A673 (cell line): Measurements from ENCODE around the gene NMNAT3. TPM values are rescaled to one million over a fixed set of nuclear protein-coding genes. Genes with fewer than 3 reads are reported as not detected.

Experiments
- BruUV-seq: library from RNA; stranded (reverse); fragments of 400-500 nt; replicated peaks from 2 replicates; lab custom pipeline; 2021; lab: Mats Ljungman, UMichigan
- CTCF ChIA-PET: fragments of 300-600 bp; sonication (Branson Sonifier 250); formaldehyde crosslinking; loops from one replicate; lab custom pipeline; 2022; ENCODE audit warnings: antibody characterized with exemption; lab: Charles Lee
- POLR2A ChIA-PET: fragments of 300-600 bp; sonication (Branson Sonifier 250); formaldehyde crosslinking; loops from one replicate; lab custom pipeline; 2022; ENCODE audit warnings: antibody characterized with exemption; ENCODE audit not compliant: low non-redundant PET; lab: Charles Lee
- DNase-seq: peaks from one replicate; pipeline ENCODE4 v3.0.0-alpha.2; 2015; ENCODE audit warnings: low spot score
- H3K27ac ChIP-seq: fragments of 200-600 bp; sonication (generic); 2 replicates; pipeline ENCODE4 v1.5.1; 2016; ENCODE audit warnings: mixed run types, low read depth, mild to moderate bottlenecking, mixed read lengths, antibody characterized with exemption, low read length; ENCODE audit not compliant: poor library complexity, severe bottlenecking
- H3K27me3 ChIP-seq: fragments of 200-600 bp; sonication (generic); replicated peaks from 2 replicates; pipeline ENCODE4 v1.6.1; 2017; ENCODE audit warnings: mixed run types, low read depth, mild to moderate bottlenecking, mixed read lengths, antibody characterized with exemption, low read length; ENCODE audit not compliant: insufficient read depth, poor library complexity
- H3K36me3 ChIP-seq: fragments of 200-600 bp; sonication (generic); 2 replicates; pipeline ENCODE4 v1.6.1; 2016; ENCODE audit warnings: mixed run types, mild to moderate bottlenecking, mixed read lengths, antibody characterized with exemption, low read length; ENCODE audit not compliant: insufficient read depth, poor library complexity, severe bottlenecking
- H3K4me1 ChIP-seq: fragments of 200-600 bp; sonication (generic); 2 replicates; pipeline ENCODE4 v1.6.1; 2017; ENCODE audit warnings: mixed run types, mild to moderate bottlenecking, mixed read lengths, antibody characterized with exemption, low read length; ENCODE audit not compliant: insufficient read depth, poor library complexity, severe bottlenecking
- H3K4me3 ChIP-seq: fragments of 200-600 bp; sonication (generic); 2 replicates; pipeline ENCODE4 v1.5.1; 2016; ENCODE audit warnings: low read depth, mixed run types, mild to moderate bottlenecking, mixed read lengths, low read length; ENCODE audit not compliant: poor library complexity, severe bottlenecking
- H3K9me3 ChIP-seq: fragments of 200-600 bp; sonication (generic); 2 replicates; pipeline ENCODE4 v1.6.1; 2016; ENCODE audit warnings: mixed run types, low read depth, mild to moderate bottlenecking, mixed read lengths, antibody characterized with exemption, low read length; ENCODE audit not compliant: poor library complexity, severe bottlenecking
- EZH2 ChIP-seq: fragments of 200-600 bp; sonication (generic); IDR thresholded peaks from 2 replicates; pipeline ENCODE4 v1.6.1; 2017; ENCODE audit warnings: borderline replicate concordance, low read depth, mild to moderate bottlenecking, mixed read lengths, antibody characterized with exemption, low read length; ENCODE audit not compliant: poor library complexity, severe bottlenecking
- intact Hi-C: fragments of 100-400 bp; cut with micrococcal nuclease; formaldehyde crosslinking; loops from one replicate; pipeline ENCODE4 v1.10.0; 2022; ENCODE audit not compliant: unreplicated experiment
- total RNA-seq: library from RNA; stranded (reverse); gene quantifications from 2 replicates; pipeline ENCODE4 v1.2.3, GENCODE V29; 2021
- TF ChIP-seq, protein P1 (sequence below): fragments of 300-800, 200-600 bp; sonication (generic); conservative IDR thresholded peaks from 2 replicates; pipeline ENCODE4 v1.5.1; 2017; ENCODE audit warnings: low read depth, mild to moderate bottlenecking, antibody characterized with exemption, low read length, moderate library complexity, mixed read lengths

Gene NMNAT3
- total RNA-seq, 1 experiment from 2014 or later = 1.9 TPM

GRCh38 chr3:139659511-139659910, 18.3 kb downstream of the NMNAT3 start:
- H3K36me3 ChIP-seq = no peaks in the 10 kb centered on the region
- H3K4me3 ChIP-seq = no peak overlapping the region
- ChIA-PET CTCF (no interaction called here), POLR2A (no interaction called here)
- DNase-seq = no peak
- H3K9me3 ChIP-seq = no peaks in the 10 kb centered on the region
- BruUV-seq = no TSS peak
- no peaks in the 10 kb centered on the region for H3K27me3 ChIP-seq
- intact Hi-C loops = no loop called here
- H3K4me1 ChIP-seq = no peaks in the 10 kb centered on the region
- TF ChIP-seq, protein P1, sequence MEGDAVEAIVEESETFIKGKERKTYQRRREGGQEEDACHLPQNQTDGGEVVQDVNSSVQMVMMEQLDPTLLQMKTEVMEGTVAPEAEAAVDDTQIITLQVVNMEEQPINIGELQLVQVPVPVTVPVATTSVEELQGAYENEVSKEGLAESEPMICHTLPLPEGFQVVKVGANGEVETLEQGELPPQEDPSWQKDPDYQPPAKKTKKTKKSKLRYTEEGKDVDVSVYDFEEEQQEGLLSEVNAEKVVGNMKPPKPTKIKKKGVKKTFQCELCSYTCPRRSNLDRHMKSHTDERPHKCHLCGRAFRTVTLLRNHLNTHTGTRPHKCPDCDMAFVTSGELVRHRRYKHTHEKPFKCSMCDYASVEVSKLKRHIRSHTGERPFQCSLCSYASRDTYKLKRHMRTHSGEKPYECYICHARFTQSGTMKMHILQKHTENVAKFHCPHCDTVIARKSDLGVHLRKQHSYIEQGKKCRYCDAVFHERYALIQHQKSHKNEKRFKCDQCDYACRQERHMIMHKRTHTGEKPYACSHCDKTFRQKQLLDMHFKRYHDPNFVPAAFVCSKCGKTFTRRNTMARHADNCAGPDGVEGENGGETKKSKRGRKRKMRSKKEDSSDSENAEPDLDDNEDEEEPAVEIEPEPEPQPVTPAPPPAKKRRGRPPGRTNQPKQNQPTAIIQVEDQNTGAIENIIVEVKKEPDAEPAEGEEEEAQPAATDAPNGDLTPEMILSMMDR = no peak
- TF ChIP-seq EZH2 = no peak
- no peak overlapping the region for H3K27ac ChIP-seq

GRCh38 chr3:139657936-139658335, 19.8 kb downstream of the NMNAT3 start:
- no peaks in the 10 kb centered on the region for H3K4me1 ChIP-seq
- H3K27ac ChIP-seq = no peak overlapping the region
- no peak for DNase-seq
- BruUV-seq = no TSS peak
- H3K9me3 ChIP-seq = no peaks in the 10 kb centered on the region
- intact Hi-C loops = no loop called here
- TF ChIP-seq, protein P1 = no peak
- TF ChIP-seq EZH2 = no peak
- H3K4me3 ChIP-seq = no peak overlapping the region
- no peaks in the 10 kb centered on the region for H3K36me3 ChIP-seq
- no peaks in the 10 kb centered on the region for H3K27me3 ChIP-seq
- ChIA-PET CTCF (no interaction called here), POLR2A (no interaction called here)

DNA sequence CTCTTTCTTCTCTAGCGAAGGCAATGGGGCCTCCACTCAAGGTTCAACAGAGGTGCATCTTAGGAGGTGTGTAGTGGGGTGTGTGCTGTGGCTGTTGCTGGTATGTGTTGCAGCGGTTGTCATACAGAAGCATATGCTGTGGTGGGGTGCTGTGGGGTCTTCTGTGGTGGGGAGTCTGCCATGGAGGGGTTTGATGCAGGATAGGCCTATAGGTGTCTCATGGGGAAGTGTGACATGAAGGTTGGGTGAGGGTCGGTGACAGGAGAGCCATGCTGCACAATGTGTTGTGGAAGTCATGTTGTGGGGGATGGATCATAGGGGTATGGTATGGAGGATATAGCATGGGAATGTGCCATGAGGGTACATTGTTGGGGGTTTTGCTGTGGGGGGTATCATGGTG, 20.3 kb downstream of the NMNAT3 start:
- no peaks in the 10 kb centered on the region for H3K36me3 ChIP-seq
- no peak overlapping the region for H3K27ac ChIP-seq
- TF ChIP-seq, protein P1 = no peak
- no peak for TF ChIP-seq EZH2
- DNase-seq = no peak
- ChIA-PET POLR2A (no interaction called here), CTCF (no interaction called here)
- no TSS peak for BruUV-seq
- no peaks in the 10 kb centered on the region for H3K9me3 ChIP-seq
- H3K4me3 ChIP-seq = no peak overlapping the region
- intact Hi-C loops = no loop called here
- no peaks in the 10 kb centered on the region for H3K27me3 ChIP-seq
- no peaks in the 10 kb centered on the region for H3K4me1 ChIP-seq
